Suprapubic skin (tissue), 4 donors: ENCODE results near the gene TF. TPM values are rescaled to one million over a fixed set of nuclear protein-coding genes. Genes with fewer than 3 reads are reported as not detected.

Experiments
- DNase-seq, 2 donors: peaks; one replicate each; pipeline ENCODE4 v3.0.0-alpha.2; 2019; ENCODE audit warnings: low spot score in 2 of 2
- H3K27ac ChIP-seq: fragments of 200-600 bp; sonication (generic); one replicate; pipeline ENCODE4 v1.5.1; 2019
- H3K27me3 ChIP-seq: fragments of 200-600 bp; sonication (generic); one replicate; pipeline ENCODE4 v1.5.1; 2019
- H3K36me3 ChIP-seq: fragments of 200-600 bp; sonication (generic); one replicate; pipeline ENCODE4 v1.5.1; 2019
- H3K4me1 ChIP-seq: fragments of 200-600 bp; sonication (generic); one replicate; pipeline ENCODE4 v1.5.1; 2019
- H3K4me3 ChIP-seq: fragments of 200-600 bp; sonication (generic); one replicate; pipeline ENCODE4 v1.5.1; 2019; ENCODE audit warnings: mild to moderate bottlenecking
- H3K9me3 ChIP-seq: fragments of 200-600 bp; sonication (generic); one replicate; pipeline ENCODE4 v1.5.1; 2019
- EP300 ChIP-seq: sonication (generic); formaldehyde crosslinking; IDR thresholded peaks from one replicate; pipeline ENCODE4 v1.6.1; 2017; ENCODE audit warnings: antibody characterized with exemption
- POLR2A ChIP-seq, 2 donors: fragments of 450-650 bp; IDR thresholded peaks; one replicate each; pipeline ENCODE4 v1.6.1; 2017; ENCODE audit warnings: antibody characterized with exemption in 2 of 2, mild to moderate bottlenecking in 2 of 2, moderate library complexity in 2 of 2
- POLR2AphosphoS5 ChIP-seq, 3 donors: sonication (generic); formaldehyde crosslinking; IDR thresholded peaks; one replicate each; pipeline ENCODE4 v1.6.1; 2017; ENCODE audit warnings: antibody characterized with exemption in 3 of 3
- WGBS: methylation state at CpG from one replicate; pipeline ENCODE4 v1.1.5; 2018; 5-methylcytosine and 5-hydroxymethylcytosine counted together
- total RNA-seq, 4 donors: library from RNA; depleted of rRNA; stranded (reverse); fragments of >200 nt; gene quantifications; one replicate each; pipeline ENCODE4 v1.1.0, GENCODE V29; 2016
- TF ChIP-seq, protein P1 (sequence below), 2 donors: fragments of 200-600 bp in 1 of 2; fragments of 450-650 bp in 1 of 2; sonication (generic) in 1 of 2; IDR thresholded peaks; one replicate each; pipeline ENCODE4 v1.5.1; 2016 to 2019; ENCODE audit warnings: antibody characterized with exemption in 2 of 2, mild to moderate bottlenecking in 1 of 2, moderate library complexity in 1 of 2

The TF gene
- total RNA-seq, 4 donors from 2014 or later, result 4.8 to 16.5 (median 8.7) TPM

DNA sequence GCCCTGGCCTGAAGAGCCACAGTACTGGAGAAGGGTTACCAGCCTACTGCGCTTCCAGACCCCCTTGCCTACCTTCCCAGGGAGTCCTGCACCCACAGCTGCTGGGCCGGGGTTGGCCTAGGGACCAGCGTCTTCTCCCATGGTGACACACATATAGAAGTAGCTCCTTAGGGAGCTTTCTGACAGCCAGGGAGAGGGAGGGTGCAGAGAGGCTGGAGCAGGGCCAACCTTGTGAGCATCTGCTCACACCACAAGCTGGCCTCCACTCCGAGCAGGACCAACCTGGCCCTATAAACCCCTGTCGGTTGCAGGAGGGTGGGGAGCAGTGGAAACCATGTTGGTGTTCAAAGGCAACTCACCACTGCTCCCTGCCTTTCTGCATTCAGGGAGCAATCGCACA lies 94.6 kb downstream of the TF start:
- no peaks in the 10 kb centered on the region for H3K9me3 ChIP-seq
- H3K27ac ChIP-seq, result no peak overlapping the region
- no peak overlapping the region for H3K4me3 ChIP-seq
- no peaks in the 10 kb centered on the region for H3K27me3 ChIP-seq
- no peak for DNase-seq
- 100% methylated on average over 3 of the region's 6 CpGs for WGBS
- TF ChIP-seq, protein P1, sequence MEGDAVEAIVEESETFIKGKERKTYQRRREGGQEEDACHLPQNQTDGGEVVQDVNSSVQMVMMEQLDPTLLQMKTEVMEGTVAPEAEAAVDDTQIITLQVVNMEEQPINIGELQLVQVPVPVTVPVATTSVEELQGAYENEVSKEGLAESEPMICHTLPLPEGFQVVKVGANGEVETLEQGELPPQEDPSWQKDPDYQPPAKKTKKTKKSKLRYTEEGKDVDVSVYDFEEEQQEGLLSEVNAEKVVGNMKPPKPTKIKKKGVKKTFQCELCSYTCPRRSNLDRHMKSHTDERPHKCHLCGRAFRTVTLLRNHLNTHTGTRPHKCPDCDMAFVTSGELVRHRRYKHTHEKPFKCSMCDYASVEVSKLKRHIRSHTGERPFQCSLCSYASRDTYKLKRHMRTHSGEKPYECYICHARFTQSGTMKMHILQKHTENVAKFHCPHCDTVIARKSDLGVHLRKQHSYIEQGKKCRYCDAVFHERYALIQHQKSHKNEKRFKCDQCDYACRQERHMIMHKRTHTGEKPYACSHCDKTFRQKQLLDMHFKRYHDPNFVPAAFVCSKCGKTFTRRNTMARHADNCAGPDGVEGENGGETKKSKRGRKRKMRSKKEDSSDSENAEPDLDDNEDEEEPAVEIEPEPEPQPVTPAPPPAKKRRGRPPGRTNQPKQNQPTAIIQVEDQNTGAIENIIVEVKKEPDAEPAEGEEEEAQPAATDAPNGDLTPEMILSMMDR (IDR thresholded peaks at IDR 0.05), result no peak
- TF ChIP-seq EP300 (no peak), POLR2A (IDR thresholded peaks at IDR 0.05) (no peak), POLR2AphosphoS5 (IDR thresholded peaks at IDR 0.05) (no peak)
- no peaks in the 10 kb centered on the region for H3K4me1 ChIP-seq
- no peaks in the 10 kb centered on the region for H3K36me3 ChIP-seq

DNA sequence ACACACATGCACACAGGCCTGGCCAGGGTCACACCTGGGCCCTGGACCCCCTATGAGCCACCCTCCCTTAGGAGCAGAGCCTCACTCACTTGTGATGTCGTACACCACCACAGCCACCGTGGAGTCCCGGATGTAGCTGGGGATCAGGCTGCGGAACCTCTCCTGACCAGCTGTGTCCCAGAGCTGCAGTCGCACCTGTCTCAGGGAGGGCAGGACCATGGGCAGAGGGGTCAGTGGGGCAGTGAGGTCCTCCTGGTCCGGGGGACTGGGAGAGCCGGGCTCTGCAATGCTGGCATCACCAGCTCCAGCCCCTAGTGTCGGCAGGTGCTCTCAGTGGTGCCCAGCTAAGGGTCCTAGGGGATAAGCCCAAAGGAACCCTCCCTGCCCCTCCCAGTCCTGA lies 95.0 kb downstream of the TF start:
- Histone ChIP-seq H3K27ac (no peak overlapping the region), H3K4me1 (no peaks in the 10 kb centered on the region), H3K4me3 (no peak overlapping the region), H3K36me3 (no peaks in the 10 kb centered on the region), H3K27me3 (no peaks in the 10 kb centered on the region), H3K9me3 (no peaks in the 10 kb centered on the region)
- 100% methylated on average over 2 of the region's 8 CpGs for WGBS
- TF ChIP-seq, protein P1 (IDR thresholded peaks at IDR 0.05), result no peak
- DNase-seq, result no peak

DNA sequence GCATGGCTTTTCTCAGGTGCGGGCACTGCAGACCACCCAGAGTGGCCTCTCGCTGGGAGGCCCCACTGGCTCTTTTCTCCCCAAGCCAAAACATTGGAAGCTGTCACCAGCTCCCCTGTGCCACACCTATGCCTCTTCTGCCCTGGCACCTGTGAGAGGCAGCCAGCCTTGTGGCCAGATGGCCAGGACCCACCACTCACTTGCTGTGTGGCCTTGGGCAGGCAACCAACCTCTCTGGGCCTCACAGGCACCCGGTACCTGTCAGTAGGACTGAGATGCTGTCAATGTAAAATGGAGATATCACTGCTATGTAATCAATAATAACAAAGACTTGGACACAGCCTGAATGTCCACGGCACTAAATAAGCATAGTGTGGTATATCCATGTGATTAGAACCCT lies 96.0 kb downstream of the TF start:
- Histone ChIP-seq H3K27me3 (no peaks in the 10 kb centered on the region), H3K27ac (no peak overlapping the region), H3K9me3 (no peaks in the 10 kb centered on the region), H3K36me3 (no peaks in the 10 kb centered on the region), H3K4me3 (no peak overlapping the region), H3K4me1 (no peaks in the 10 kb centered on the region)
- WGBS, result 80% methylated on average over 2 of the region's 4 CpGs
- no peak for DNase-seq
- TF ChIP-seq EP300, result no peak
- no peak for TF ChIP-seq POLR2AphosphoS5 (IDR thresholded peaks at IDR 0.05)
- TF ChIP-seq POLR2A (IDR thresholded peaks at IDR 0.05), result no peak
- TF ChIP-seq, protein P1 (IDR thresholded peaks at IDR 0.05), result no peak

DNA sequence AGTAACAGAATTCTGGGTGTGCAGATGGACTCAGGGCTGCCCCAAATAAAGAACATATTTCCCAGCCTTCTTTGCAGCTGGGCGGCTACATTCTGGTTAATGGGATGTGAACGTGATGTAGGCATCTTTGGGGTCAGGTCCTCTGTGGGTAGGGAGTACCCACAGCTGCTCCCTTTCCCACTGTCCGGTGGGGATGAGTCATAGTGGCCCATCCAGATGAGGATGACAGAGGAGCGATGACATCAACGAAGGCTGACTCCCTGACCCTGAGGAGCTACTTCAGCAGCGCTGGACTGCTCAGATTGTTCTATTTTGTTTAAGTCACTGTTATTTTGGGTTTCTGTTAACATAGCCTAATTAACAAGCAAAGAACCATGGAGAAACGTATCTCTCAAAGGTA lies 97.4 kb downstream of the TF start:
- H3K4me1 ChIP-seq, result no peaks in the 10 kb centered on the region
- H3K9me3 ChIP-seq, result no peaks in the 10 kb centered on the region
- DNase-seq, result no peak
- no peaks in the 10 kb centered on the region for H3K27me3 ChIP-seq
- TF ChIP-seq POLR2A (IDR thresholded peaks at IDR 0.05) (no peak), POLR2AphosphoS5 (IDR thresholded peaks at IDR 0.05) (no peak), EP300 (no peak)
- TF ChIP-seq, protein P1 (IDR thresholded peaks at IDR 0.05), result no peak
- WGBS, result 73% methylated on average over 7 of the region's 7 CpGs
- H3K27ac ChIP-seq, result no peak overlapping the region
- H3K36me3 ChIP-seq, result no peaks in the 10 kb centered on the region
- H3K4me3 ChIP-seq, result no peak overlapping the region

DNA sequence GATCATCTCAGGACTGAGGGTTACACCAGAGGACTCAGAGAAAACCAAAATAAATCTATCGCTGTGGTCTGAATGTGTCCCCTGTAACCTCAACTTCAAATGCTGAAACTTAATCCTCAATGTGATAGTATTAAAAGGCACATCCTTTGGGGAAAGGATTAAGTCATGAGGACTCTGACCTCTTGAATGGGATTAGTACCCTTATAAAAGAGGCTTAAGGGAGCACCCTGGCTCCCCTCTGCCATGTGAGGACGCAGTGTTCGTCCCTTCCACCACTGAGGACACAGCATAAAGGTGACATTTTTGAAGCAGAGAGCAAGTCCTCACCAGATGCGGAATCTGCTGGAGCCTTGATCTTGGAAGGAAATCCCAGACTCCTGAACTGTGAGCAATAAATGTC lies 98.9 kb downstream of the TF start:
- H3K4me1 ChIP-seq, result no peaks in the 10 kb centered on the region
- no peak overlapping the region for H3K4me3 ChIP-seq
- no peak for DNase-seq
- no peaks in the 10 kb centered on the region for H3K27me3 ChIP-seq
- no peak overlapping the region for H3K27ac ChIP-seq
- TF ChIP-seq POLR2AphosphoS5 (IDR thresholded peaks at IDR 0.05), result no peak
- no peak for TF ChIP-seq EP300
- TF ChIP-seq, protein P1 (IDR thresholded peaks at IDR 0.05), result no peak
- no peak for TF ChIP-seq POLR2A (IDR thresholded peaks at IDR 0.05)
- no peaks in the 10 kb centered on the region for H3K9me3 ChIP-seq
- WGBS, result 95% methylated on average over 4 of the region's 4 CpGs
- H3K36me3 ChIP-seq, result no peaks in the 10 kb centered on the region

Other genes with a start within 250 kb of the TF start
- gene CDV3, start 172.7 kb upstream of the TF start, total RNA-seq, result 100 to 1,000 TPM in 2 of 4 donors, 10 to 100 TPM in 2; 75.9 to 122 (median 98.7) TPM
- gene TOPBP1, start 84.5 kb upstream of the TF start, total RNA-seq, result 10 to 100 TPM; 26.3 to 55.8 (median 33.8) TPM
- gene SRPRB, start 59.4 kb downstream of the TF start, total RNA-seq, result 10 to 100 TPM; 21.1 to 36.5 (median 23.8) TPM
- gene RAB6B, start 149.5 kb downstream of the TF start, total RNA-seq, result 1 to 10 TPM in 1 of 4 donors, under 1 TPM in 3; 0.34 to 1.3 (median 0.83) TPM